Breast epithelium (tissue), 4 donors: ENCODE results near the gene GSKIP. TPM values are rescaled to one million over a fixed set of nuclear protein-coding genes. Genes with fewer than 3 reads are reported as not detected.

ENCODE experiments used
- DNase-seq, 2 donors: peaks; one replicate each; pipeline ENCODE4 v3.0.0-alpha.2; 2019; ENCODE audit warnings: low spot score in 2 of 2
- H3K27ac ChIP-seq, 2 donors: fragments of 200-600 bp; sonication (generic) in 1 of 2; one replicate each; pipeline ENCODE4 v1.5.1; 2016 to 2019; ENCODE audit warnings: mild to moderate bottlenecking in 1 of 2
- H3K27me3 ChIP-seq, 2 donors: fragments of 200-600 bp; sonication (generic) in 1 of 2; one replicate each; pipeline versions ENCODE4 v1.5.1 to v1.6.0; 2017 to 2019; ENCODE audit warnings: control low read depth in 1 of 2, mild to moderate bottlenecking in 1 of 2
- H3K36me3 ChIP-seq: fragments of 200-600 bp; one replicate; pipeline ENCODE4 v1.5.1; 2019
- H3K4me1 ChIP-seq, 2 donors: fragments of 200-600 bp; sonication (generic); one replicate each; pipeline ENCODE4 v1.5.1; 2016 to 2019; ENCODE audit warnings: control low read depth in 1 of 2
- H3K4me3 ChIP-seq, 3 donors: fragments of 200-600 bp; sonication (generic); 1 replicate in 2 of 3; 2 replicates in 1 of 3; pipeline ENCODE4 v1.5.1; 2016 to 2019; ENCODE audit warnings: mild to moderate bottlenecking in 3 of 3, moderate library complexity in 2 of 3
- H3K9me3 ChIP-seq, 2 donors: fragments of 200-600 bp; sonication (generic) in 1 of 2; one replicate each; pipeline ENCODE4 v1.5.1; 2016 to 2019; ENCODE audit warnings: control low read depth in 1 of 2
- CTCF ChIP-seq, 3 donors: fragments of 450-650 bp; IDR thresholded peaks; one replicate each; pipeline ENCODE4 v1.5.1; 2016 to 2017; ENCODE audit warnings: antibody characterized with exemption in 3 of 3, mild to moderate bottlenecking in 3 of 3, moderate library complexity in 3 of 3
- POLR2A ChIP-seq: fragments of 450-650 bp; IDR thresholded peaks from one replicate; pipeline ENCODE4 v1.6.1; 2016; ENCODE audit warnings: antibody characterized with exemption, mild to moderate bottlenecking, moderate library complexity
- POLR2AphosphoS5 ChIP-seq, 3 donors: sonication (generic); formaldehyde crosslinking; IDR thresholded peaks; one replicate each; pipeline ENCODE4 v1.6.1; 2017; ENCODE audit warnings: antibody characterized with exemption in 3 of 3
- intact Hi-C: fragments of 100-400 bp; cut with DNase I; formaldehyde crosslinking; loops from one replicate; pipeline ENCODE4 v1.15.1; 2023; ENCODE audit warnings: low total_unique reads
- total RNA-seq, 3 donors: library from RNA; depleted of rRNA; stranded (reverse); fragments of >200 nt; gene quantifications; one replicate each; pipeline ENCODE4 v1.1.0, GENCODE V29; 2016

GSKIP gene
- total RNA-seq, 3 donors from 2014 or later: 9.8 to 23.3 (median 14.4) TPM

- intact Hi-C loops: no loop called here
- no peak for DNase-seq
- Histone ChIP-seq H3K9me3 (no peaks in the 10 kb centered on the region), H3K4me1 (no peaks in the 10 kb centered on the region), H3K27me3 (no peaks in the 10 kb centered on the region), H3K36me3 (no peaks in the 10 kb centered on the region), H3K4me3 (no peak overlapping the region), H3K27ac (no peak overlapping the region)
- TF ChIP-seq POLR2AphosphoS5 (IDR thresholded peaks at IDR 0.05) (no peak), CTCF (IDR thresholded peaks at IDR 0.05) (no peak), POLR2A (no peak)
Observed at GRCh38 chr14:96434040-96434439, 70.7 kb downstream of the GSKIP start.

Other genes starting within 250 kb of the GSKIP start
- gene BDKRB2, start 158.7 kb upstream of the GSKIP start, total RNA-seq: 1 to 10 TPM; 1.1 to 5.6 (median 4.2) TPM
- 1 to 10 TPM in 1 of 3 donors, not detected in 2; 5.9 TPM for gene BDKRB1, start 107.3 kb upstream of the GSKIP start, total RNA-seq
- 10 to 100 TPM; 23.7 to 51.4 (median 42.0) TPM for gene ATG2B, start 185 bp upstream of the GSKIP start, total RNA-seq
- gene AK7, start 28.6 kb downstream of the GSKIP start, total RNA-seq: 10 to 100 TPM in 1 of 3 donors, 1 to 10 TPM in 1, under 1 TPM in 1; 0.96 to 10.5 (median 4.5) TPM
- gene PAPOLA, start 138.9 kb downstream of the GSKIP start, total RNA-seq: 100 to 1,000 TPM; 110 to 254 (median 187) TPM